HG03175 (cell line): ENCODE results near the gene SEMA3B.
A peak's percentile ranks its signal among the peaks of the same experiment; 100 is the strongest.
"Not testable (repeated sequence)": the region's sequence is repeated elsewhere in the genome, so short reads cannot be mapped to it uniquely, and the experiment has no call there.

Experiments
- ATAC-seq: cut with Tn5 transposase; IDR thresholded peaks from one replicate; pipeline ENCODE4 v1.9.1; 2021; ENCODE audit warnings: mild to moderate bottlenecking, moderate library complexity; ENCODE audit not compliant: unreplicated experiment

The SEMA3B gene

GRCh38 chr3:50268703-50269451 is at the start of gene SEMA3B:
TSS of gene SEMA3B (plus strand) at chr3:50269147. CDS start at chr3:50269241, 94 bp downstream.
- no peak for ATAC-seq

GRCh38 chr3:50219285-50219684 is 49.7 kb upstream of the SEMA3B start:
- no peak for ATAC-seq

DNA sequence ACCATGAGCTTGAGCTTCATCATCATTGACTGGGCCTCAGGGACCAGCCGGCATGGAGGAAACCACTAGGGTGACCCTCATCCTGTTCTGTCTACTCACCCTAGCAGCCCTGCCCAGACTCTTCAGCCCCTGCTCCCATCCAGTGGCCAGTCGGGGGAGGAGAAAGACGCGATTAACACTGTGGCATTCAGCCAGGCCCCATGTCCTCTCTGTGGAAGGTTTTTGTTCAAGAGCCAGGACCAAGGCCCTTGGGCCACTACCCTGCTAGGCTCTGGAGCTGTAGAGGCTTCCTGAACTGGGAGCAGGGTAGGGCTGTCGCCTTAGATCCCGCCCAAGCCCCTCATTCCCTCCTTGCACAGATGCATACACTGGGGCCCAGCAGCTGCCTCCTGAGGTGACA is 48.8 kb upstream of the SEMA3B start:
- no peak for ATAC-seq

DNA sequence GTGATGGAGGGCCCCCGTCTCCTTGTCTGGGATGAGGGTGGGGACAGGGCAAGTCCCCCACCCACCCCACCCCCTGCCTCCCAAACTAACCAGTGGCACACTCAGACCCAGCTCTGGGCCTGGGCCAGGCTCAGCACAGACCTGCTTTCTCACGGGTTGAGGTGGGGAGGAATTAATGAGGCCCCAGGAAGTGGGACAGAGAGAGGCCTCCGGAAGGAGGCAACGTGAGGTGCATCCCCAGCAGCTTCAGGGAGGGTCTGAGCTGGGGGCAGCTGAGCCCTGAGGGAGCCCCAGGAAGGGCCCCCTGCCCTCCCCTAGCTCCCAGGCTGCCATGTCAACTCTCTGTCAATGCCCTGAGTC is 47.9 kb upstream of the SEMA3B start:
- no peak for ATAC-seq

DNA sequence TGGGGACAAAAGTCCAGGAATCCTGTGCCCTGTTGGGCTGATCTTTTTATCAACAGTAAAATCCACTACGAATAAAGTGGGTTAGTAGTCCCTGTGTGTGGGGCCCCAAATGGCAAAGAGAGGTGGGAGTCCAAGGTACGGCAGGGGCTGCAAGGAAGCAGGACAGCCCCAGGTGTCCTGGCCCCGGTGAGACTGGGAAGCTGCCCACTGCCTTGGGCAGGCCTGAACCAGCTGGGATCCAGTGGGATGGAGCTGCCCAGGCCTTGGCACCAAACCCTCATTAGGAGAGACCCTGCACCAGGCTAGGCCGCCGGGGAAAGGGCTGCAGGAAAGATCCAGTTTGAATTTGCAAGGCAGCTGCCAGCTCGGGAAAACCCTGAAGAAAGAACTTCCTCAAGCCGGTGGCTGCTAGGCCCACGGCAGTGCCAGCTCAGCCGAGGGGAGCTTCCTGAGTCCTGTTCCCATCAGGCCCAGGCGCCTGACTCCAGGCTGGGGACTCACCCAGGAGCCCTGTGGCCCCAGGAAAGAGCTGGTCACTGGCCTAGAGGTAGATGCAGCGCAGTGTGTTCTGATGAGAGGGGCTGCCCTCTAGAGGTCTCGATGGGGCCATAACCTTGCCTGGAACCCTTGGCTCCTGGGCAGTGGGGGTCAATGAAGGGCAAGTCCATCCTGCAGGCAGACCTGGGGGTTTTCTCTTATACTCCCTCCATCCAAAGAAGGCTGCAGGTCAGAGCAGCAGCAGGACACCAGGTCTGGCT is 47.4 kb upstream of the SEMA3B start:
- no peak for ATAC-seq

GRCh38 chr3:50222169-50222528 is 46.8 kb upstream of the SEMA3B start:
- no peak for ATAC-seq

DNA sequence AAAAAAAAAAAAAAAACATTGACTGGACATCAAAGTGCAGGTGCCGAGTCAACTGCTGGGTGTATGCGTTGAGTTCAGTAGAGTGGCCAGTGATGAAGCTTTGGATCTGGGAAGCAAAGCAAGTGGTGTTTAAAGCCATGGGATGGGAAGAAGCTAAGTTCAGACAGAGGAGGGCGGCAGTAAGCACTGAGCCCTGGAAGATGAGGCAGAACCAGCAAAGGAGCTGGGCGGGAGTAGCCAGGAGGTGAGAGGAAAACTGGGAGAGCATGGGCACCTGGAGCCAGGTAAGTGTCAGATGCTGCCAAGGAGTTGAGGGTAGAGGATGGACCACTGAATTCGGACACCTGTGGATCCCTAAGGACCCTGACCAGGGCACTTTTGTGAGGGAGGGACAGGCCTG is 44.3 kb upstream of the SEMA3B start:
- no peak for ATAC-seq

DNA sequence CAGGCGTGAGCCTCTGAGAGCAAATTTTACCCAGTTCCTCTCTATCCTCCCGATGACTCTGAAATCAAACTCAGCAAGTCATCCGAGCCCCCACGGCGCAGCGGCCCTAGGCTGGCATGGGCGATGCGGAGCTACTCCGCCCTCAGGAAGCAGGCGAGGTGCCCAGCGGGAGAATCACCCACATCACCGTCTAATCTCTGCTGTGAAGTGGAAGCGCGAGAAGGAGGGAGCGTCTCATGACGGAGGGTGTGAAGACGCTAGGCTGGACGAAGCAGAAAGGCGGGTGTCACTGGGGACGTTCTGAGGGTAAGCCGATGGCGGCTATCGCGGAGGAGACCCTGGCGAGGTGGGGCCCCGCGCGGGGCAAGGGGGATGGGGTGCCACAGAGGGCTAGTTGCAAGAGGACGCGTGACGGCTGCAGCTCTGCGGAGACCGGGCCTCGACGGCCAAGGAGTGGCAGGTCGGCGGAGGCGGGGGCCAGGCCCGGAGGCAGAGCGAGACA is 42.0 kb upstream of the SEMA3B start:
- ATAC-seq = peak; percentile 4

GRCh38 chr3:50227390-50228183 is 41.4 kb upstream of the SEMA3B start:
- peak; percentile 88 for ATAC-seq

GRCh38 chr3:50228184-50228763 is 40.7 kb upstream of the SEMA3B start:
- ATAC-seq = not testable (repeated sequence)

- no peak for ATAC-seq
These were observed 39.5 kb upstream of the SEMA3B start for GRCh38 chr3:50229490-50229889.

GRCh38 chr3:50230104-50230793 is 38.7 kb upstream of the SEMA3B start:
- ATAC-seq = no peak

DNA sequence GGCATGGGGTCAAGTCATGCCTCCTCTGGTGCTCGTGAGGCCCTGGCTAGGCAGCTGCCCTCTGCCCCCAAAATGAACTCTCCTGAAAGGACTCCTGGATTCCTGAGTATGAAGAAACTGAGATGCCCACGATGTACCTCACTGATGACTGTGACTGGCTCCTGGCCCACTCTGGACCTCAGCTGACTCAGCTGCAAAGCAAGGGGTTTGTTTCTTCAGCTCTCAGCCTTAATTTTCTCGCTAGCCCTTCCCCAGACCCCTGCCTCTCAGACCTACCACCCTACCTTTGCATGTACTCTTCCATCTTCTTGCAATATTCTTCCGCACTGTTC is 38.2 kb upstream of the SEMA3B start:
- ATAC-seq = no peak

GRCh38 chr3:50231581-50231980 is 37.4 kb upstream of the SEMA3B start:
- ATAC-seq = no peak

GRCh38 chr3:50232303-50232702 is 36.6 kb upstream of the SEMA3B start:
- no peak for ATAC-seq

DNA sequence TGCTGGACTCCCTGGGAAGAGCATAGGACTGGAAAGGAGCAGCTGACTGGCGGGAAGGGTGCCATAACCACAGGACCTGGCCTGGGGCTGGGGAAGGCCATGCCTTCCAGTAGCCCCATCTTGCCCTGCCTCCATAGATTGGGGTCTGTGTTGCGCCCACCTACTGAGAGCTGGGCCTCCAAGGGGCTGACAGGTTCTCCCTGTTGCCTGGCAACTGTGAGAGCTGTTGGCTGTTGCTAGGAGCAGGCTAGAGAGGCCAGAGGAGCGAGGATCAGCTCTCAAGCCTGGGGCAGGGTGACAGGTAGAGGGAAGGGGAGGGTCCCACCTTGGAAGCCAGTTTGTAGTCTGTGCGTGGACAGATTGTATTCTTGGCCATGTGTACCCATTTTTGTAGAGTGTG is 35.8 kb upstream of the SEMA3B start:
- ATAC-seq = no peak

DNA sequence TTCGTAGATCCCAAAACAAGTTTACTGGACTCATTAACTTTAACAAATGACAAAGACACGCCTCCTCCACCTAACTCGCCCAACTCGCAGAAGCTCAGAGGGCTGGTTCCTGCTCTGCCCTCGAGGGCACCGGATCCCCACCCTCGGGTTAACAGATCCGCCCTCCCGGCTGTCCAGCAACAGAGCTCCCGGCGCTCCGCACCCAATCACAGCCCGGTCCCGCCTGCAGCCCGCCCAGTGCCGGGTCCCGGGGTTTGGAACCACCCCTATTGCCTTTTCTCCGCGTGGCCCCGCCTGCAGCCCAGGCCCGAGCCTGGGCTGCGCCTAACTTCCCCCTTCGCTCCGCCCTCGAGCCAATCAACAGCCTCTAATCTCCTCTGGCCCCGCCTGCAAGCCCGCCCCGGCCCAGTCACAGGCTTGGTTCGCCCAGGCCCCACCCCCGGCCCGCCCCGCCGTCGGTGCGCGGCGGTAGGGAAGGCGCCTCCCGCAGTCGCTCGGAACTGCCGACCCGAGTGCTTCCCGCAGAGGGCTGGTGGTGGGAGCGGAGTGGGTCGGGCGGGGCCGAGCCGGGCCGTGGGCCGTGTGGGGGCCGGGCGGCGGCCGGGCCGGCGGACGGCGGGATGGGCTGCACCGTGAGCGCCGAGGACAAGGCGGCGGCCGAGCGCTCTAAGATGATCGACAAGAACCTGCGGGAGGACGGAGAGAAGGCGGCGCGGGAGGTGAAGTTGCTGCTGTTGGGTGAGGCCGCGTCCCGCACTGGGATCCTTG is 33.0 kb upstream of the SEMA3B start, which contains the start of gene GNAI2:
TSS of gene GNAI2 (plus strand) at position 489 of the 768 bp plus-strand sequence. CDS start at position 621, 132 bp downstream.
- ATAC-seq = peak; percentile 93

- no peak for ATAC-seq
These were observed 32.3 kb upstream of the SEMA3B start for GRCh38 chr3:50236484-50237132.

- no peak for ATAC-seq
These were observed 31.8 kb upstream of the SEMA3B start for GRCh38 chr3:50237133-50237651.
